H1 (cell line): ENCODE results near the gene PHYHD1. TPM values are rescaled to one million over a fixed set of nuclear protein-coding genes. Genes with fewer than 3 reads are reported as not detected.
A peak's percentile ranks its signal among the peaks of the same experiment; 100 is the strongest.

Experiments used
- CTCF ChIA-PET: fragments of 300-600 bp; sonication (Branson Sonifier 250); formaldehyde crosslinking; loops from one replicate; lab custom pipeline; 2021; ENCODE audit not compliant: partially characterized antibody; lab: Charles Lee
- POLR2A ChIA-PET: fragments of 300-600 bp; sonication (Branson Sonifier 250); formaldehyde crosslinking; loops from one replicate; lab custom pipeline; 2021; ENCODE audit warnings: inconsistent platforms; ENCODE audit not compliant: partially characterized antibody; lab: Charles Lee
- DNase-seq, 2 experiments: peaks; one replicate each; pipeline versions ENCODE4 v3.0.0 to v3.0.0-alpha.2; 2010 to 2022; ENCODE audit warnings: low spot score in 2 of 2, low read depth in 1 of 2, mixed read lengths in 1 of 2
- FAIRE-seq: peaks from 2 replicates; lab custom pipeline; 2011; peaks lifted over from hg19 to GRCh38; lab: Jason Lieb, UNC
- H2AFZ ChIP-seq: 2 replicates; pipeline ENCODE4 v1.8.1; 2012; ENCODE audit warnings: low read length, inconsistent platforms
- H2AK5ac ChIP-seq: 2 replicates; pipeline ENCODE4 v1.6.1; 2013; ENCODE audit warnings: low read depth, low read length
- H2BK120ac ChIP-seq: replicated peaks from 2 replicates; pipeline ENCODE3; 2013; ENCODE audit warnings: low read depth, low read length, inconsistent platforms
- H2BK12ac ChIP-seq: 2 replicates; pipeline ENCODE4 v1.6.1; 2013; ENCODE audit warnings: low read depth, low read length
- H2BK15ac ChIP-seq: 2 replicates; pipeline ENCODE4 v1.6.1; 2013; ENCODE audit warnings: low read length
- H2BK20ac ChIP-seq: 2 replicates; pipeline ENCODE4 v1.6.1; 2013; ENCODE audit warnings: low read length
- H2BK5ac ChIP-seq: 2 replicates; pipeline ENCODE4 v1.6.1; 2013; ENCODE audit warnings: low read depth, low read length
- H3K14ac ChIP-seq: 2 replicates; pipeline ENCODE4 v1.6.1; 2013; ENCODE audit warnings: inconsistent platforms; ENCODE audit not compliant: insufficient read length
- H3K18ac ChIP-seq: 2 replicates; pipeline ENCODE4 v1.6.1; 2013; ENCODE audit warnings: low read length; ENCODE audit errors: extremely low read depth
- H3K23ac ChIP-seq: 2 replicates; pipeline ENCODE4 v1.6.1; 2013; ENCODE audit warnings: inconsistent platforms; ENCODE audit not compliant: insufficient read length
- H3K23me2 ChIP-seq: 2 replicates; pipeline ENCODE4 v1.6.1; 2013; ENCODE audit warnings: low read depth, low read length
- H3K27ac ChIP-seq: 2 replicates; pipeline ENCODE4 v1.6.1; 2011; ENCODE audit warnings: low read depth, low read length, inconsistent platforms
- H3K27me3 ChIP-seq, 4 experiments: replicated peaks in 1 of 4; 1 replicate in 1 of 4; 2 replicates in 3 of 4; pipeline versions ENCODE4 v1.6.1 to v1.8.1; 2011 to 2013; ENCODE audit warnings: low read length in 3 of 4, mild to moderate bottlenecking in 3 of 4, inconsistent platforms in 2 of 4, mixed read lengths in 2 of 4, moderate library complexity in 1 of 4; ENCODE audit not compliant: control insufficient read depth in 3 of 4, insufficient read depth in 3 of 4; ENCODE audit errors: extremely low read depth in 1 of 4
- H3K36me3 ChIP-seq, 4 experiments: 2 replicates each; pipeline versions ENCODE4 v1.6.1 to v1.8.1; 2011 to 2013; ENCODE audit warnings: mild to moderate bottlenecking in 4 of 4, low read length in 3 of 4, moderate library complexity in 2 of 4, control low read depth in 1 of 4, inconsistent platforms in 1 of 4; ENCODE audit not compliant: insufficient read depth in 4 of 4, control insufficient read depth in 2 of 4
- H3K4ac ChIP-seq: replicated peaks from 2 replicates; pipeline ENCODE3; 2013; ENCODE audit warnings: low read length, low read depth, mixed read lengths, inconsistent platforms; ENCODE audit not compliant: insufficient read length
- H3K4me1 ChIP-seq, 4 experiments: replicated peaks in 1 of 4; 1 replicate in 1 of 4; 2 replicates in 3 of 4; pipeline versions ENCODE4 v1.6.1 to v1.8.1; 2011 to 2013; ENCODE audit warnings: low read length in 3 of 4, inconsistent platforms in 2 of 4, mixed read lengths in 1 of 4; ENCODE audit not compliant: insufficient read depth in 4 of 4, control insufficient read depth in 3 of 4
- H3K4me2 ChIP-seq, 2 experiments: 2 replicates each; pipeline versions ENCODE4 v1.6.1 to v1.8.1; 2011 to 2013; ENCODE audit warnings: low read depth in 2 of 2, low read length in 2 of 2, control low read depth in 1 of 2, inconsistent platforms in 1 of 2, mild to moderate bottlenecking in 1 of 2; ENCODE audit not compliant: insufficient read depth in 1 of 2
- H3K4me3 ChIP-seq, 4 experiments: fragments of 200-600, 300-600 bp in 1 of 4; sonication (generic), shearing (Covaris generic), sonication (Bioruptor Twin) in 1 of 4; 2 replicates each; pipeline versions ENCODE4 v1.5.1 to v1.8.1; 2011 to 2016; ENCODE audit warnings: low read length in 4 of 4, low read depth in 3 of 4, control low read depth in 2 of 4, inconsistent platforms in 2 of 4, mild to moderate bottlenecking in 2 of 4, mixed read lengths in 1 of 4, moderate library complexity in 1 of 4; ENCODE audit not compliant: insufficient read depth in 2 of 4; ENCODE audit errors: extremely low read depth in 1 of 4
- H3K56ac ChIP-seq: replicated peaks from 2 replicates; pipeline ENCODE3; 2013; ENCODE audit warnings: low read depth, mild to moderate bottlenecking, mixed read lengths, low read length, inconsistent platforms; ENCODE audit not compliant: insufficient read length
- H3K79me1 ChIP-seq: 2 replicates; pipeline ENCODE4 v1.6.1; 2013; ENCODE audit warnings: low read depth, low read length, control low read depth
- H3K79me2 ChIP-seq, 2 experiments: 2 replicates each; pipeline versions ENCODE4 v1.6.1 to v1.8.1; 2012 to 2013; ENCODE audit warnings: low read length in 2 of 2, mild to moderate bottlenecking in 2 of 2, inconsistent platforms in 1 of 2; ENCODE audit not compliant: insufficient read depth in 2 of 2, control insufficient read depth in 1 of 2
- H3K9ac ChIP-seq, 4 experiments: replicated peaks in 1 of 4; 1 replicate in 1 of 4; 2 replicates in 3 of 4; pipeline versions ENCODE4 v1.6.1 to v1.8.1; 2011 to 2013; ENCODE audit warnings: low read depth in 3 of 4, low read length in 3 of 4, control low read depth in 2 of 4, mild to moderate bottlenecking in 2 of 4, moderate library complexity in 2 of 4, inconsistent platforms in 1 of 4; ENCODE audit errors: extremely low read depth in 1 of 4
- H3K9me3 ChIP-seq, 2 experiments: 2 replicates each; pipeline versions ENCODE4 v1.6.1 to v1.8.1; 2012 to 2013; ENCODE audit warnings: mild to moderate bottlenecking in 2 of 2, moderate library complexity in 2 of 2, control low read depth in 1 of 2, inconsistent platforms in 1 of 2, low read depth in 1 of 2, low read length in 1 of 2, mixed read lengths in 1 of 2; ENCODE audit not compliant: insufficient read depth in 2 of 2
- H4K20me1 ChIP-seq, 2 experiments: replicated peaks in 1 of 2; 2 replicates each; pipeline versions ENCODE3 to v1.8.1; 2011 to 2013; ENCODE audit warnings: inconsistent platforms in 2 of 2, low read length in 2 of 2, mild to moderate bottlenecking in 1 of 2; ENCODE audit not compliant: insufficient read depth in 2 of 2, control insufficient read depth in 1 of 2
- H4K5ac ChIP-seq: 2 replicates; pipeline ENCODE4 v1.6.1; 2013; ENCODE audit warnings: low read length, low read depth, mixed read lengths, inconsistent platforms; ENCODE audit not compliant: insufficient read length
- H4K8ac ChIP-seq: 2 replicates; pipeline ENCODE4 v1.8.0; 2013; ENCODE audit warnings: mild to moderate bottlenecking, moderate library complexity, low read length, inconsistent platforms; ENCODE audit not compliant: insufficient read depth; ENCODE audit errors: extremely low read depth
- H4K91ac ChIP-seq: replicated peaks from 2 replicates; pipeline ENCODE3; 2013; ENCODE audit warnings: low read length, mixed read lengths, inconsistent platforms; ENCODE audit not compliant: insufficient read length
- ATF2 ChIP-seq: IDR thresholded peaks from 2 replicates; pipeline ENCODE4 v1.6.1; 2012; ENCODE audit warnings: low read length, inconsistent platforms
- CTCF ChIP-seq, 3 experiments: IDR thresholded peaks; 1 replicate in 2 of 3; 2 replicates in 1 of 3; pipeline versions ENCODE4 v1.5.1 to v1.6.1; 2011; ENCODE audit warnings: low read length in 3 of 3, mild to moderate bottlenecking in 3 of 3, inconsistent platforms in 2 of 3, low read depth in 1 of 3, moderate library complexity in 1 of 3; ENCODE audit not compliant: insufficient read depth in 1 of 3; ENCODE audit errors: control extremely low read depth in 1 of 3
- FOSL1 ChIP-seq: IDR thresholded peaks from 2 replicates; pipeline ENCODE4 v1.6.1; 2011; ENCODE audit warnings: mild to moderate bottlenecking, low read depth, low read length, moderate library complexity; ENCODE audit not compliant: insufficient read depth
- HDAC6 ChIP-seq: IDR thresholded peaks from one replicate; pipeline ENCODE4 v1.7.1; 2012; ENCODE audit warnings: low read depth, mild to moderate bottlenecking, inconsistent platforms, low read length, moderate library complexity
- JUND ChIP-seq: IDR thresholded peaks from 2 replicates; pipeline ENCODE4 v1.6.1; 2011; ENCODE audit warnings: mild to moderate bottlenecking, improper control_type of control experiment, low read length
- RBBP5 ChIP-seq: IDR thresholded peaks from 2 replicates; pipeline ENCODE4 v1.7.1; 2012; ENCODE audit warnings: low read depth, mild to moderate bottlenecking, inconsistent platforms, low read length, moderate library complexity, borderline replicate concordance
- TAF1 ChIP-seq: IDR thresholded peaks from 2 replicates; pipeline ENCODE4 v1.6.1; 2011; ENCODE audit warnings: mild to moderate bottlenecking, low read depth, low read length
- TCF12 ChIP-seq: IDR thresholded peaks from 2 replicates; pipeline ENCODE4 v1.6.1; 2011; ENCODE audit warnings: low read depth, mild to moderate bottlenecking, low read length
- WGBS, 2 experiments: shearing (Covaris generic) in 1 of 2; methylation state at CpG; one replicate each; pipeline versions ENCODE4 v1.1.6 to v1.1.7; 2013 to 2015; ENCODE audit warnings: low lambda C conversion rate in 2 of 2, mixed read lengths in 2 of 2, inconsistent platforms in 1 of 2, low coverage in 1 of 2, missing lambda C conversion rate in 1 of 2; ENCODE audit not compliant: insufficient replicate concordance in 2 of 2, insufficient coverage in 1 of 2, insufficient read length in 1 of 2; ENCODE audit errors: extremely low coverage in 1 of 2, missing lambda C conversion rate in 1 of 2; 5-methylcytosine and 5-hydroxymethylcytosine counted together
- polyA plus RNA-seq, 7 experiments: library from polyadenylated mRNA; depleted of rRNA in 3 of 7; stranded (reverse) in 5 of 7; unstranded in 2 of 7; fragments of >200 nt in 5 of 7; fragments of 200-250 nt in 2 of 7; gene quantifications; 1 replicate in 5 of 7; 2 replicates in 1 of 7; 4 replicates in 1 of 7; pipeline versions ENCODE4 v1.2.1 to v1.2.3, GENCODE V29; 2011 to 2013; ENCODE audit warnings: missing spikeins in 2 of 7, mixed read lengths in 2 of 7
- total RNA-seq: library from RNA; stranded (reverse); fragmentation: NEBNext Ultra II Directional; extraction: Animal tissue kit (Norgen Biotek cat#: 25700); gene quantifications from 2 replicates; pipeline ENCODE4 v1.2.1, GENCODE V29; 2021

PHYHD1 gene
- total and polyA plus RNA-seq, 2 of the 8 experiments (the other 6 are each of a cell fraction or from before 2014, with no cell fraction given) = 14.1 to 25.6 TPM

- no peaks in the 10 kb centered on the region for H3K9me3 ChIP-seq
- H3K27ac ChIP-seq = no peak overlapping the region
- H2AFZ ChIP-seq = no peak overlapping the region
- H3K79me2 ChIP-seq = peaks cover 0 to 35% of the 10 kb centered on the region in 2 experiments; a peak in 2 of 4 replicates
- no peak overlapping the region for H3K14ac ChIP-seq
- CTCF ChIA-PET = interaction anchor here (1.0 to 3.9 kb wide), 5 partner anchors 10 to 57 kb away, joined by 3 to 26 read pairs (median 6); no protein-coding TSS in a partner anchor
- no peak overlapping the region for H3K9ac ChIP-seq
- H2AK5ac ChIP-seq = no peak overlapping the region
- DNase-seq (no peak), FAIRE-seq (no peak)
- no peak overlapping the region for H3K4me2 ChIP-seq
- H4K5ac ChIP-seq = no peak overlapping the region
- no peak overlapping the region for H2BK5ac ChIP-seq
- no peak overlapping the region for H2BK20ac ChIP-seq
- H2BK15ac ChIP-seq = no peak overlapping the region
- H3K4me1 ChIP-seq = peaks cover 0 to 23% (median 15%) of the 10 kb centered on the region in 4 experiments; a peak in 6 of 7 replicates
- no peak overlapping the region for H3K56ac ChIP-seq
- H3K27me3 ChIP-seq = no peaks in the 10 kb centered on the region
- H3K23ac ChIP-seq = no peak overlapping the region
- no peak overlapping the region for H2BK12ac ChIP-seq
- peaks cover 11 to 16% of the 10 kb centered on the region in 2 experiments for H4K20me1 ChIP-seq
- POLR2A ChIA-PET = interaction anchor here (0.6 to 1.8 kb wide), 5 partner anchors 17 to 88 kb away, joined by 3 to 6 read pairs (median 3); partner anchors contain the start of genes KYAT1 and LRRC8A
- no peak overlapping the region for H3K4me3 ChIP-seq
- peaks cover 13% of the 10 kb centered on the region; the same call in 1 of the 2 replicates for H3K79me1 ChIP-seq
- no peak overlapping the region for H3K4ac ChIP-seq
- peaks cover 2 to 28% (median 22%) of the 10 kb centered on the region in 4 experiments for H3K36me3 ChIP-seq
- H3K23me2 ChIP-seq = no peaks in the 10 kb centered on the region
- H4K8ac ChIP-seq = peak overlapping the region; percentile 19; the same call in 1 of the 2 replicates
- no peak overlapping the region for H3K18ac ChIP-seq
- H2BK120ac ChIP-seq = no peak overlapping the region
- no peak overlapping the region for H4K91ac ChIP-seq
- 96% methylated on average over 17 of the region's 18 CpGs; no CpG with 5 or more reads in 1 of the 2 experiments for WGBS, 2 experiments
- TF ChIP-seq ATF2 (no peak), TAF1 (no peak), TCF12 (no peak), FOSL1 (no peak), CTCF (IDR thresholded peaks at IDR 0.05; ENCODE audit: control extremely low read depth in 1 of 3, insufficient read depth in 1 of 3, low read depth in 1 of 3, low read length in 3 of 3) (no peak), JUND (no peak), HDAC6 (no peak), RBBP5 (no peak)
Observed at GRCh38 chr9:128916204-128916603, 4.6 kb upstream of the PHYHD1 start.
